Mesenchymal stem cell (in vitro differentiated cells and primary cell): Measurements from ENCODE around the gene ACOT9. TPM values are rescaled to one million over a fixed set of nuclear protein-coding genes. Genes with fewer than 3 reads are reported as not detected.

Experiments
- small RNA-seq: library from polyadenylated mRNA; stranded (forward); fragments of <200 nt; extraction: miRNeasy Mini kit (QIAGEN cat#:217004); gene quantifications from one replicate; pipeline ENCODE3, GENCODE V24; 2013; ENCODE audit warnings: low read depth

Gene ACOT9

Small RNAs within 50 kb of the gene (small RNA-seq; reads per million reads assigned to genes)
- not detected for gene RF00019
